ENCODE data around the gene POLR3F. TPM values are rescaled to one million over a fixed set of nuclear protein-coding genes. Genes with fewer than 3 reads are reported as not detected.

The POLR3F gene
- total and polyA plus RNA-seq, 9 of the 15 experiments (the other 6 are each of a cell fraction or from before 2014, with no cell fraction given) = 7.0 to 15.0 (median 9.6) TPM

DNA sequence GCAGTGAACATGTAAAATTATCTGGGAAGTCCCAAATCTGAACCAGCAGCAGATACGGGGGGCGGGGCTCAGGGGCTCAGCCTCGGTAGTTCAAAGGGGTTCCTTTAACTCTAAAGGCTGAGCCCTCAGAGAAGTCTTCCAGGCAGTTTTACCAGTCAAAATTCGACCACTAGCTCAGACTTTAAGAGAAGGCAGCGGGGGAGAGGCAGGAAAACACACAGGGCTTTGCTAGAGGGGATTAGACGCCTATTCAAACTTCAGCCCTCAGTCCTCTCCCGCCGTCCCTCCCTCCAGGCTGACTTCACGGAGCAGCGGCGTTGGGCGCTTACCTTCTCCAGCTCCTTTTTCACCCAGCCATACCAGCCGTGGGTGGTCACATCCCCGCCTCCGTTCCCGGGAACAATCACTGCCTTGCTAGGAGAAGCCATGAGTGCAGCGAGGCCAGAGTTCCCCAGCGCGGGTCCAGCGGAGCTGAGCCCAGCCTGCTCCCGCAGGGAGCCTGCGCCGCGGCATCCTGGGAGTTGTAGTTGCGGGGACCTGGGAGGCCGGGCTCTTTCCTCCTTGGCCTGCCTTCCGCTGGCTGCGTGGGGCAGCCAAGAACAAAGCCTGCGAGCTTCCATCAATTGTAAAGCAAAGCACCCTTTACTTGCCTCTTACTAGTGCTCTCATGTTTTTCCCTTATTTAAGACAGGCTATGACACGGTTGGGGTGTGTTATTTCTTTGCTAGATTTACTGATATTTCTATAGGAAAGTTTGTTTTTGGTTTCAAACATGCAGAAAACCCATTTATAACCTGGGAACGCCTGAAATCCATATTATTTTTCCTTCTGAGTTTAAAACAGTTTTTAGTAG lies 29.8 kb downstream of the POLR3F start, which contains the start of gene RBBP9 (continued):
- TF ChIP-seq, protein P1, sequence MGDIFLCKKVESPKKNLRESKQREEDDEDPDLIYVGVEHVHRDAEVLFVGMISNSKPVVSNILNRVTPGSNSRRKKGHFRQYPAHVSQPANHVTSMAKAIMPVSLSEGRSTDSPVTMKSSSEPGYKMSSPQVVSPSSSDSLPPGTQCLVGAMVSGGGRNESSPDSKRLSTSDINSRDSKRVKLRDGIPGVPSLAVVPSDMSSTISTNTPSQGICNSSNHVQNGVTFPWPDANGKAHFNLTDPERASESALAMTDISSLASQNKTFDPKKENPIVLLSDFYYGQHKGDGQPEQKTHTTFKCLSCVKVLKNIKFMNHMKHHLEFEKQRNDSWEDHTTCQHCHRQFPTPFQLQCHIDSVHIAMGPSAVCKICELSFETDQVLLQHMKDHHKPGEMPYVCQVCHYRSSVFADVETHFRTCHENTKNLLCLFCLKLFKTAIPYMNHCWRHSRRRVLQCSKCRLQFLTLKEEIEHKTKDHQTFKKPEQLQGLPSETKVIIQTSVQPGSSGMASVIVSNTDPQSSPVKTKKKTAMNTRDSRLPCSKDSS (IDR thresholded peaks at IDR 0.05; ENCODE audit: low read depth, partially characterized antibody) = no peak
- TF ChIP-seq EP400 (IDR thresholded peaks at IDR 0.05) = peak; percentile 39
- no peak for TF ChIP-seq PML (IDR thresholded peaks at IDR 0.05; ENCODE audit: low read length)
- peak; percentile 92 for TF ChIP-seq HCFC1 (IDR thresholded peaks at IDR 0.05; ENCODE audit: low read depth, low read length)
- TF ChIP-seq MEF2D (tag; conservative IDR thresholded peaks at IDR 0.05; ENCODE audit: low read depth) = no peak
- no peak for TF ChIP-seq TAF1 (IDR thresholded peaks at IDR 0.05; ENCODE audit: control insufficient read depth, extremely low read depth, insufficient read depth, low read length, severe bottlenecking)
- TF ChIP-seq SMAD3 (CRISPR knock-in tag; conservative IDR thresholded peaks at IDR 0.05) = no peak
- peak; percentile 32; the same call in 1 of the 2 replicates for TF ChIP-seq MYC (IDR thresholded peaks at IDR 0.05; ENCODE audit: low read depth, low read length)
- TF ChIP-seq MYC (CRISPR knock-in tag; IDR thresholded peaks at IDR 0.05; ENCODE audit: borderline replicate concordance, low read depth) = no peak
- TF ChIP-seq HNRNPLL (IDR thresholded peaks at IDR 0.05; ENCODE audit: low read depth, low read length, poor library complexity, severe bottlenecking) = peak; percentile 82
- TF ChIP-seq KDM1A (IDR thresholded peaks at IDR 0.05) = no peak
- TF ChIP-seq CEBPG (CRISPR knock-in tag; IDR thresholded peaks at IDR 0.05) = no peak
- TF ChIP-seq CEBPG (tag; conservative IDR thresholded peaks at IDR 0.05 in 1 of 2, IDR thresholded peaks at IDR 0.05 in 1 of 2) = no peak
- no peak for TF ChIP-seq FIP1L1 (IDR thresholded peaks at IDR 0.05; ENCODE audit: low read depth, low read length, poor library complexity, severe bottlenecking)
- TF ChIP-seq, protein P2, sequence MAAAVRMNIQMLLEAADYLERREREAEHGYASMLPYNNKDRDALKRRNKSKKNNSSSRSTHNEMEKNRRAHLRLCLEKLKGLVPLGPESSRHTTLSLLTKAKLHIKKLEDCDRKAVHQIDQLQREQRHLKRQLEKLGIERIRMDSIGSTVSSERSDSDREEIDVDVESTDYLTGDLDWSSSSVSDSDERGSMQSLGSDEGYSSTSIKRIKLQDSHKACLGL (CRISPR knock-in tag; IDR thresholded peaks at IDR 0.05; ENCODE audit: borderline replicate concordance, poor library complexity, severe bottlenecking) = no peak
- no peak for TF ChIP-seq FOXK2 (conservative IDR thresholded peaks at IDR 0.05 in 1 of 2, IDR thresholded peaks at IDR 0.05 in 1 of 2; ENCODE audit: low read depth in 2 of 2)
- TF ChIP-seq HSF4 (CRISPR knock-in tag; IDR thresholded peaks at IDR 0.05; ENCODE audit: borderline replicate concordance) = no peak
- TF ChIP-seq, protein P3, sequence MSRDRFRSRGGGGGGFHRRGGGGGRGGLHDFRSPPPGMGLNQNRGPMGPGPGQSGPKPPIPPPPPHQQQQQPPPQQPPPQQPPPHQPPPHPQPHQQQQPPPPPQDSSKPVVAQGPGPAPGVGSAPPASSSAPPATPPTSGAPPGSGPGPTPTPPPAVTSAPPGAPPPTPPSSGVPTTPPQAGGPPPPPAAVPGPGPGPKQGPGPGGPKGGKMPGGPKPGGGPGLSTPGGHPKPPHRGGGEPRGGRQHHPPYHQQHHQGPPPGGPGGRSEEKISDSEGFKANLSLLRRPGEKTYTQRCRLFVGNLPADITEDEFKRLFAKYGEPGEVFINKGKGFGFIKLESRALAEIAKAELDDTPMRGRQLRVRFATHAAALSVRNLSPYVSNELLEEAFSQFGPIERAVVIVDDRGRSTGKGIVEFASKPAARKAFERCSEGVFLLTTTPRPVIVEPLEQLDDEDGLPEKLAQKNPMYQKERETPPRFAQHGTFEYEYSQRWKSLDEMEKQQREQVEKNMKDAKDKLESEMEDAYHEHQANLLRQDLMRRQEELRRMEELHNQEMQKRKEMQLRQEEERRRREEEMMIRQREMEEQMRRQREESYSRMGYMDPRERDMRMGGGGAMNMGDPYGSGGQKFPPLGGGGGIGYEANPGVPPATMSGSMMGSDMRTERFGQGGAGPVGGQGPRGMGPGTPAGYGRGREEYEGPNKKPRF (IDR thresholded peaks at IDR 0.05; ENCODE audit: low read depth, low read length) = no peak
- TF ChIP-seq ZNF124 (CRISPR knock-in tag; IDR thresholded peaks at IDR 0.05) = no peak
- no peak for TF ChIP-seq RFX1 (IDR thresholded peaks at IDR 0.05)
- TF ChIP-seq, protein P4, sequence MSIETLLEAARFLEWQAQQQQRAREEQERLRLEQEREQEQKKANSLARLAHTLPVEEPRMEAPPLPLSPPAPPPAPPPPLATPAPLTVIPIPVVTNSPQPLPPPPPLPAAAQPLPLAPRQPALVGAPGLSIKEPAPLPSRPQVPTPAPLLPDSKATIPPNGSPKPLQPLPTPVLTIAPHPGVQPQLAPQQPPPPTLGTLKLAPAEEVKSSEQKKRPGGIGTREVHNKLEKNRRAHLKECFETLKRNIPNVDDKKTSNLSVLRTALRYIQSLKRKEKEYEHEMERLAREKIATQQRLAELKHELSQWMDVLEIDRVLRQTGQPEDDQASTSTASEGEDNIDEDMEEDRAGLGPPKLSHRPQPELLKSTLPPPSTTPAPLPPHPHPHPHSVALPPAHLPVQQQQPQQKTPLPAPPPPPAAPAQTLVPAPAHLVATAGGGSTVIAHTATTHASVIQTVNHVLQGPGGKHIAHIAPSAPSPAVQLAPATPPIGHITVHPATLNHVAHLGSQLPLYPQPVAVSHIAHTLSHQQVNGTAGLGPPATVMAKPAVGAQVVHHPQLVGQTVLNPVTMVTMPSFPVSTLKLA (conservative IDR thresholded peaks at IDR 0.05) = peak in 1 of 2 experiments; percentile 42; a peak in 1 of 4 replicates
